GM19455 (cell line): ENCODE measurements around the gene NR1D1.

ENCODE experiments used
- ATAC-seq: cut with Tn5 transposase; IDR thresholded peaks from one replicate; pipeline ENCODE4 v1.9.1; 2021; ENCODE audit not compliant: unreplicated experiment

The NR1D1 gene

DNA sequence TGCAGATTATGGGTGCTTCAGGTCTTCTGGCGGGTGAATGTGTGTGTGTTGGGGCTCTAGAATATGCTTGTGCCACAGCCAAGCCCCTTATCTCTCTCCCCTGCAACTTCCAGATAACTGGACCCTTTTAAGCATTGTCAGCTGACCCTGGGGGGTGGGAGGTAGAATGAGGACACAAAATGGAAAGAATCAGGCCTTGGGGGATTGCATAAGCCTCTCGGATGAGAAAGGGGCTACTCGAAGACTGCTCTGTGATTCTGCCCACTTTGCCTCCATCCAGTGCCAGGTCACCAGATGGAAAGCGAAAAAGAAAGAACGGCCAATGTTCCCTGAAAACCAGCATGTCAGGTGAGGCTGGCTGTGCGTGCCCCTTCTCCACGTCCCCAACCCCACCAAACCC lies 23.8 kb downstream of the NR1D1 start:
- no peak for ATAC-seq

DNA sequence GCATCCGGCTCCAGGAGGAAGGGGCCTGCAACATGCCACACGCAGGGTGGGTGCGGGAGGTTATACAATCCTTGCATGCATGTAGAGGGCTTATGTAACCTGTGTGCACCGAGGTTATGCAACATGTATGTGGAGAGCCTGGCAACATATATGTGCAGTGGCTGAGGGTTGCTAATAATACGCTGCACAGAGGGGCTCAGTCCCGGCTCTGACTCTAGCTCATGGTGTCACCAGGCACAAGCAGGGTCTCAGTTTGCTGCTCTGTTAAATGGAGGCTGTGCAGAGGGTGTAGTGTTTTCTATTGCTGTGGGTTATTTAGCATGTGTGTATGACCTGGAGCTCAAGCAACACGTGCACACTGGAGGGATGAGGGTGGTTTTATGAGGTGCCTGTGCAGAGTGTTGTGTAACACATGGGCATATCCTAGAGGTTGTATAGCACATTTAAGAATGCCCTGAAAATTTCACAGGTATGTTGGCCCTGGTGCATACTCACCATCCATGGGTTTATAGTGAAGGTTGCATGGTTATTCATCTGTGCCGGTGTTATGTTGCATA lies 24.4 kb downstream of the NR1D1 start:
- no peak for ATAC-seq

DNA sequence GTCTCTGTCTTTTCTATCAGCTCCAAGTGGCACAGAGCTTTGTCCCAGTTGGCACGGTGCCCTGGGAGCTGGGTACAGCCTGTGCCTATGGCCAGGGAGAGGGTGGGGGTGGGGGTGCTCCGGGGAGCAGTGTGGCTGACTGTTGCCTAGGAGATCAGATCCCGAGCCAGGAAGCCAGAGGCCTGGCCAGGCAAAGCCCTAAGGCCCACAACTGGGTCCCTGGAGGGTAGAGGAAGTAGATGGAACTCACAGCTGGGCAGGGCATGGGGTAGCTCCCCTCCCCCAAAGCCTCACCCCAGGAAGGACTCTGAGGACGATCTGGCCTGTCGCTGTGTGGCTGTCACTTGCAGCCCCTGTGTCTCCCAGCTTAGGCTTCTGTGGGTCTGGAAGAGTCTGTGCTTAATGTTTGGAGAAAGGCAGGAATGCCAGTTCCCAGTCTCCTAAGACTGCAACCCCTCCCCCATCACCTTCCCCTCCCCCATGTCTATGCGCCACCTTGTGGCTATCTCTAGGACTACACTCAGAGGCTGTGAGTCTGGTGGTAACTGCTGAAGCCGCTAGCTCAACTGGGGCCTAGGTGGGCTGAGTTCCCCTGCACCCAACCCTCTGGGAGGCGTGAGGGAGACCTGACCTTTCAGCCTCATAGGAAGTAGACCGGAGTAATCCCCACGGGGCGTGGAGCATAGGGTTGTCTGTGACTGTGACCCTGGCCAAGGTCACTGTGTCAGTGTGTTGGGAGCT lies 25.0 kb downstream of the NR1D1 start:
- ATAC-seq: no peak

DNA sequence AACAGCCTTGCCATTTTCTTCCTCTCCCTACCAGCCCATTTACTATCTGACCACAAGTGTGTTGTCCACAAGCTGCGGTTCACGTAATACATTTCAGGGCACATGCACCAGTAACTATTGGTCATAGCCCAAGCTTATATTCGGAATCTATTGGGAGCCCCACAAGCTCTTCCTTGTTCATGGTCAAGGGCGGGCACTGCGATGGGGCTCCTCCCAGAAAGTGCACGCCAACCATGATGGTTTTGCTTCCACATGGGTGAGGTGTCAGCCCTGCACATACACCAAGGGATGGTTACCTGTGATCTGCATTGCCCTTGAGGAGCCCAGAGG lies 25.6 kb downstream of the NR1D1 start:
- no peak for ATAC-seq

DNA sequence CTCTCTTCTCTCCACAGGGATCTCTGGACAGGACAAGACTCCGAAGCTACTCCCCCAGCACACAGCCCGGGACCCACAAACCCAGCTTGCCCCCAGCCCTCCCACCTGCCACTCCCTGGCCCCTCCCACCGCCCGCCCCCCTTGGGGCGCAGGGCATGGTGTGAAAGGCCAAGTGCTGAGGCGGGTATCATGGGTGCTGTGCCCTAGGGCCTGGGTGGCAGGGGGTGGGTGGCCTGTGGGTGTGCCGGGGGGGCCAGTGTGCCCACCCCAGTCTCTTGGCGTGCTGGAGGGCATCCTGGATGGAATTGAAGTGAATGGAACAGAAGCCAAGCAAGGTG lies 26.2 kb downstream of the NR1D1 start:
- ATAC-seq: no peak

DNA sequence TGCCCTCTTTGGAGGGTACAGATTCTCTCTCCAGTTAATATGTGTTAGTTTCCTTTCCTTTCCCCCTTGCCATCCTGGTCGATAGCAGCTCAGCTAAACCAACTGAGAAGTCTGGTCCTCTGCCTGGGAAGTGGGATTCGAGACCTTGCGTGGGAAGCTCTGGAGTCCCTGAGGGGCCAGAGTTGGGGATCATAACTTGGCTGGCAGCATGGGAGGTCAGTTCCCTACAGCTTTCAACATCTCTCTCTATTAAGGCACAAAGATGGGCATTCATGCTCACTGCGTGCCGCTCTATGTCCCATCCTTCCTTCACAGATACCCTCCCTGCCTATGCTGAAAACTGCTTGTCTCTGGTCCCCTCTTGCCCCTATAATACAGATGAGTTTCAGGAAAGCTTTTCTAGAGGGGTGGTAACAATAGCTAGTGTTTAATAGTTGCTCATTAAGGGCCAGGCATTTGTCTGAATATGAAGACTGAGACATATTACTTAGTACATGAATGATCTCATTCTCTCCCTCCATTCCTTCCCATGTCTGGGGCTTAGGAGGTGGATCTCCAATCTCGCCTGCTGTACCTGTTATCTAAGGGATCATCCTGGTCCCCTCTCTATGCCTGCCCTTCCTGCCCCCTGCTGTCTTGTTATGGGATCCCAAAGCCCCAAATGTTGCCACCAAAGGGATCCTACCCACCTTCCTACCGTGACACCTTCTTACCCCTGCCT lies 26.8 kb downstream of the NR1D1 start:
- no peak for ATAC-seq

DNA sequence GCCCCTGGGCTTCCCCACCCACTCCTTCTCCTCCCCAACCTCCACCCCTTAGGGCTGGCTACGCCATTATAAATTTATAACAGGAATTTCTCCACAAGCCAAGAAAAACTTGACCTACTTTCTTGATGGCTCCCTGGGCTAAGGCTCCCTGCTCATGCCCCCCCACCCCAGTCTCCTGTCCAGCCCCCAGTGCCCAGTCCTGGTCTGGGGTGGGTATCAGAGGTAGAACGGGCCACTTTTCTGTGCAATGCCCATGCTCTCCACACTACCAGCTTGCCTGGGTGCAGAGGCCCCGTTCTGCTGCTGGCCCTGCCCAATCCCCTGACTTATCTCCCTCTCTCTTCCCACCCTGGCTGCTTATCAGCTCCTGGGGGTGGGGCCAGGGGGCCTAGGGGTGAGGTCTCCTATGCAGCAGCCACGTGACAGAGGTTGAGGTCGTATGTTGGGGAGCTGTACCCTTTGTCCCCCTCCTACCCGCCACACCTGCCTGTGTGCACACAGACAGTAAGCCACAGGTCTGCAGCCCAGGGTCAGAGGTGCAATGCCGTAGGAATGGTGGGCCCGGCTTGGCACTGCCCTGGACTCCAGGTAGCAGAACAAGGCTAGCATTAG lies 27.5 kb downstream of the NR1D1 start:
- no peak for ATAC-seq

DNA sequence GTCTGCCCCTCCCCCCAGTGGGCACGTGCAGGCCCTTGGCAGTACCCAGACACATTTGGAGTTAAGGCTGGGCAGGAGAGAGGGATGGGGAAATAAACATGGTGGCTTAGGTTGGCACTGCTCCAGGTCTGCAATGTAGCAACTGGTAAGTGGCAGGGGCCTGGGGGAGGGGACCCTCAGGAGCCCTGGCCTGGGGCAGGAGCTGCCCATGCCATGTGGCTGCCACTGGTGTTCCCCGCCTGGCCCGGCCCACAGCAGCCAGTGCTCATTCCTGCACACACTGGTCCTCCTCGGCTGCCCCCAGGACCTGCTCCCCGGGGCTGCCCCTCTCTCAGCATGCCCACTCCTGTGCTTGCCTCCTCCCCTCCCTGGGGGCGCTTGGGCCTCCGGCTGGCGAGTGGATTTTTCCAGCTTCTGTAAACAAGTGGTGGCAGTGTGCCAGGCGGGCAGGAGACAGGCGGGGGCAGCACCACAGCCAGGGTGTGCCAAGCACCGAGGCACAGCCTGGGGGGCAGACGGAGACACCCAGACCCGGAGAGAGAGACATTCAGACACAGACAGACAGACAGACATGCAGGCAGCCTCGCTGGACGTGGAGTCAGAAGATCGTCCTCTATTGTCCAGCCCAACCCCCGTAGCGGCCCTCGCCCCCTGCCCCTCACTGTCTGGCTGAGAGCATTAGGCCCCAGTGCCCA lies 28.2 kb downstream of the NR1D1 start:
- ATAC-seq: no peak

DNA sequence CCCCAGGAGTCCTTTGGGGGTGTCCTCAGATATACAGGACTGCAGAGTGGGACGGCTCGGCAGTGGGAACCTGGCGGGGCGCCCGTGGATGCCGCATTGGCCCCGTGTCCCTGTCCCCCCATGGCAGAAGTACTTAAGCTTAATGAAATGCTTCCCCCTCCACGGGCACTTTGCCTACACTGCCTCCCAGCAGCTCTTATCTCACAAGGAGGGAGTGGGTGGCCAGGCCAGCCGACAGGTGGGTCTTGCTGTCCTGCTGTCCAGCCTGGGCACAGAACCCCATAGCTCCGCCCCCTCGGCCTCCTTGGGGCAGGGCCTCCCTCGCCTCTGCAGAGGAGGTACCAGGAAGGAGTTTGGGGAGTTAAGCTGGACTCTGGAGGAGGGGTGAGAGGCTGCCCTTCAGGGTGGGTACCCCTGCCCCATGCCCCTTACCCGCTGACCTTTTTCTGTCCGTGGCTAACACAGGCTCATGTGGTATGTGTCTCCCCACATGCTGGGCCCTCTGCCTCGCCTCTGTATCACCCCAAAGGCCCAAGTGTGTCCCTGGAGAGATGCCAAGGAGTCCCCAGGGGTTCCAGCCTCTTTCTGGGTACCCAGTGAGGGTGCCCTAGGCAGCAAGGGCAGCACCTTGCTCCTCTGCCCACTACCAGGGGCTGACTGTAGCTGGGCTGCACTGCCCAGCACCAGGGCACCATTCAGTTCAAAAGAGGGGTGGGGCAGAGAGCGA lies 28.9 kb downstream of the NR1D1 start:
- ATAC-seq: no peak

DNA sequence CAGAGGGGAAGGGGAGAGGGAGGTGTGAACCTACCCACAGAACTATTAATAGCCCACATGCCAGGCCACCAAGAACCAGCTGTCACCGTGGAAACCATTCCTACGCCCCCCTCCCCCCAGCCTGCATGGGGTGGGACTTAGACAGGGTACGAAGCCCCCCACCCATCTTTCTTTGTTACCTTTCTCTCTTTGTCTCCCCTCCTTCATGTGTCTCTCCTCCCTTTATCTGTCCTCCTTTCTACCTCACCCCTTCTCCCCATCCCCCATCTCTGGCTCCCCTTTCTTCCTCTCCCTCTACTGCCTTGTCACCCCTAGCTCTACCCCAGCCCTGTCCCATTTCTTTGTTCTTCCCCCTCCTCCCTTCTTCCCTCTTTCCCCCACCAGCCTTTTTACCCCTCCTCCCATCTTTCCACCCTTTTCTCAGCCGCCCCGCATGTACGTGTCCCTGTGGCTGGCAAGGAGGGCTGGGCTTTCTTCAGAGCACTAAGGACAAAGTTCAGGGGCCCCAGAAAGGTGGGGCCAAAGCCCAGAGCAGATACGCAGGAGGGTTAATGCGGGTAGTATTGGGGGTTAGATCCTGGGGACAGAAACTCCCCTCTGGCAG lies 29.6 kb downstream of the NR1D1 start:
- no peak for ATAC-seq

DNA sequence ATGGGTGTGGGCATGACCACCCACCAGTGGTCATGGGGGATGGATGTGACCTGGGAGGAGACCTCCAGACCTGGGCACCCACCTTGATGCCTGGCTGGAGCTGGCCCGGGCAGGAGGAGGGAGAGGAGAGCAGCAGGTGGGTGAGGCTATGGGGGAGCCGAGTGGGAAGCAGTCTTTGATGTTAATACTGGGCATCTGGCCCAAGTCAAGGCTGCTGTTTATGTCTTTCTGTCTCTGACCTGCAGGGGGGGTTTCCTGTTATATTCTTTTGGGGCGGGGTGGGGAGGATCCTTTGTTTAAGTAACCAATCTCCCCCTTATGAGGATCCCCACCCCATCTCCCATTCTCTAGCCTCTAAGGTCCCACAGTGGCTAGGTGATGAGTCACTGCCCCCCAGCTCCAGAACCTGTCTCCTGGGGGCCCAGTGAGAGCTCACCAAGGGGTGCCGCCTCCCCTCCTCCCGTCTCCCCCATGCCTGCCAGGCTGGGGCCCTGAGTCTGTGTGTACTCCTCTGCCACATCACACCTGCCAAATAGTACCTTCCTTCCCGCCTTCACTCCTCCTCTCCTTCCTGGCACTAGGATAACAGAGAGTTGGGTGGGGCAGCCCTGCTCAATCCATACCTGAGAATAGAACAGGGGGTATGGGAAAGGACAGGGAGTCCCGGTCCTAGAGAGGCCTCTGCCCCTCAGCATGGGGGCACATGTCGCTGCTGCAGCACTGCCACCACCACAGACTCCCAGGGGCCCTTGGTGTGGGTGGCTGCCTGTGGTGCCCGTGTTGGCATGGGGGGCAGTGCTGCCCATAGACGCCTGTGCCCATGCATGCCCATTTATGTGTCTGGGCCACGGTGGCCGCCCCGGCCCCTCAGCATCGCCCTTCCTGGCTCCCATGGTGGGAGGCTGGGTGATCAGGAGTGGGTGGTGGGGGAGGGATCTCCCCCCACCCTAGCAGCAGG lies 30.4 kb downstream of the NR1D1 start:
- no peak for ATAC-seq

DNA sequence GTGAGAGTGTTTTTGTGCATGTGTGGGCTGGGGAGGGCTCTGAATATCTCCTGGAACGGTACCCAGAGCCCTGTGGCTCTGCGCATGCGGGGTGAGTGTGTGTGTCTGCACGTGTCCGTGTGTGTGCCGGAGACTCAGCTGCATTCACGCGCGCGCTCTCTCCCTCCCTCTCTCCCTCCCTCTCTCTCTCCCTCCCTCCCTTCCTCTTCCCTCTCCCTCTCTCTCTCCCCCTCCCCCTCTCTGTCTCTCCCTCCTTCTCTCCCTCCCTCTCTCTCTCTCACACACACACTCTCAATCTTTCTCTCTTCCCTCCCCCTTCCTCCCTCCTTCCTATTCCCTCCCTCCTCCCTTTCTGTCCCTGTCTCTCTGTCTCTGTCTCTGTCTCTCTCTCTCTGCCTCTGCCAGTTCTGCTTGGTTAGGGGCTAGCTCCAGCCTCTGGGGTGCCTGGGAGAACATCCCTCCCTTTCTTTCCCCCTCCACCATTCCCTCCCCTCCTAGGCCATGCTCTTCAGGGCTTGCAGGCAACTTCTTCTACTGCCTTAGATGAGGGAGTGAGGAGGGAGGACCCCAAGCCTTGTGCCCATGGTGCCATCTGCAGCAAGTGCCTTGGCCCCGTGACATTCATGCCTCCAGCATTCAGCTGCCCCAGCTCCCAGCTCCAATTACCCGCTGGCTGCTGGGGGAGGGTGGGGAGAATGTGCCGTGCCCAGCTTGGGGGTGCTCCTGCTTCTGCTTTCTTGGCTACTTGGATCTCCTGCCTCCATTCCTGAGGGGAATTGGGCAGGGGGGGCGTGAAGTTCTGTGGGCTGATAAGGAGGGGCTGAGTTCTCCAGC lies 31.3 kb downstream of the NR1D1 start:
- no peak for ATAC-seq

DNA sequence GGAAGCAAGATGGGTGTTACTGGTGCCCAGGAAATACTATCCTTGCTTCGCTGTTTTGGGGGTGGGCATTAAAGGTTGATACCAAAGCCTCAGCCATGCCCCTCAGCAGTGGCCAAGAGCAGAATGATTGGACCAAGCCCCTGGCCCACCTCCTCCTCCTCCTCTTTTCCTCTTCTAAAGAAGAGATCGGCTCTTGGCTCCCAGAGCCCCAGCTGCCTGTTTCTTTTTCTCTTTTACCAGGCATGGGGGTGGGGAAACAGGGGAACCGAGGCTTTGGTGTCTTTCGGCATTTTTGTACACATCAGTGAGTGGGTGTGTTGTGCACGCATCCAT lies 31.8 kb downstream of the NR1D1 start:
- ATAC-seq: no peak

DNA sequence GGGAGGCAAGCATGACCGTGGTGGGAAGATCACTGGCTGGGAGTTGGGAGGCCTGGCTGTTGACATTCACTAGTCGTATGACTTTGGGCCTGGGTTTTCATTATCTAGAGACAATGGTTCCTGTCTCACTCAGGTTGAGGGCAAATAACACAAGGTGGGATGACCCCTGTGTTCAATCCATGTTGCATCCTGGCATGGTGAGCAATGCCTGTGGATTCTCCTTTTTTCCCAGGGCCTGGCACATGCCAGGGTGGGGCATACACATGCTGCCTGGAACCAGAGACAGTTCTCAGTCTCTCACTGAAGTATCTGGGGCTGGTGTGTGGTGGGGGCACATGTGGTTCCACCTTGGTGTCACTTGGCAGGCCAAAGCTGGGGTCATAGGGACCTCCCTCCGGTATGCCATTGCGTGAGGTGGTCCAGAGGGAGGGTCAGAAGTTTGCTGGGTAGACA lies 32.2 kb downstream of the NR1D1 start:
- ATAC-seq: no peak

DNA sequence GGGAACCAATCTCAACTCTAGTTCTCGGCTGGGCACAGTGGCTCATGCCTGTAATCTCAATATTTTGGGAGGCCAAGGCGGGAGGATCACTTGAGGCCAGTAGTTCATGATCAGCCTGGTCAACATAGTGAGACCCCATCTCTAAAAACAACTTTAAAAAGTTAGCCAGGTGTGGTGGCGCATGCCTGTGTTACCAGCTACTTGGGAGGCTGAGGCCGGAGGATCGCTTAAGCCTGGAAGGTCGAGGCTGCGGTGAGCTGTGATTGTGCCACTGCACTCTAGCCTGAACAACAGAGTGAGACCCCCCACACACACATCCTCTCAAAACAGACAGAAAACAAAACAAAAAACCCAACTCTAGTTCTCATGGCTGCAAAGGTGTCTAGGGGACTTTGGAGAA lies 32.7 kb downstream of the NR1D1 start:
- ATAC-seq: no peak

DNA sequence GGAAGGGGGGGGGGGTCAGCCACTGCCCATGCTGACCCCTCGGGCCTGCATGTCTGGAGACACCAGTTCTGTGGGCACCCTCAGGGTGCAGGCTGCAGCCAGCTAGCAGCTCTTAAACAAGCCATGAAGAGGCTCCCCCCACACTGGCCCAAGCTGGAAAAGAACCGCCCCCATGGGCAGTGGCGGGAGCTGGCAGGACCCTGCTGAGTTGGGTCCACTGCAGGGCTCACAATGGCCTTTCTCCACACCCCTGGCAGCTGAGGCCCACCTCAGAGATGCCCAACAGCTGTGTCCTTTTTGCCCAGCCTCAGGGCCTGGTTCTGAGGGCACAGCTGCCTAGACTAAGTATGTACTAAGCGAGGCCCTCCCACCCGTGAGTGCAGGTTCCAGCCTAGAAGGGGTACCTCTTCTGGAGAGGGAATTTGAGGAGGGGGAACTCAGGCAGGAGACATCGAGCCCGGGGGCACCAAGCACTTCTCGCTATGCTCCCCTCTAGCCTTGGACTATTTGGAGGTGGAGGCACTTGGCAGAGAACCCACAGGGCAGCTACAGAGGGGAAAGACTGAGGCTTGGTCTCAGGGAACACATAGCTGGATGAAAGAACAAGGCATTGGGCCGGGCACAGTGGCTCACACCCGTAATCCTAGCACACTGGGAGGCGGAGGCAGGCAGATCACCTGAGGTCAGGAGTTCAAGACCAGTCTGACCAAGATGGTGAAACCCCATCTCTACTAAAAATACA lies 34.4 kb downstream of the NR1D1 start:
- ATAC-seq: no peak

DNA sequence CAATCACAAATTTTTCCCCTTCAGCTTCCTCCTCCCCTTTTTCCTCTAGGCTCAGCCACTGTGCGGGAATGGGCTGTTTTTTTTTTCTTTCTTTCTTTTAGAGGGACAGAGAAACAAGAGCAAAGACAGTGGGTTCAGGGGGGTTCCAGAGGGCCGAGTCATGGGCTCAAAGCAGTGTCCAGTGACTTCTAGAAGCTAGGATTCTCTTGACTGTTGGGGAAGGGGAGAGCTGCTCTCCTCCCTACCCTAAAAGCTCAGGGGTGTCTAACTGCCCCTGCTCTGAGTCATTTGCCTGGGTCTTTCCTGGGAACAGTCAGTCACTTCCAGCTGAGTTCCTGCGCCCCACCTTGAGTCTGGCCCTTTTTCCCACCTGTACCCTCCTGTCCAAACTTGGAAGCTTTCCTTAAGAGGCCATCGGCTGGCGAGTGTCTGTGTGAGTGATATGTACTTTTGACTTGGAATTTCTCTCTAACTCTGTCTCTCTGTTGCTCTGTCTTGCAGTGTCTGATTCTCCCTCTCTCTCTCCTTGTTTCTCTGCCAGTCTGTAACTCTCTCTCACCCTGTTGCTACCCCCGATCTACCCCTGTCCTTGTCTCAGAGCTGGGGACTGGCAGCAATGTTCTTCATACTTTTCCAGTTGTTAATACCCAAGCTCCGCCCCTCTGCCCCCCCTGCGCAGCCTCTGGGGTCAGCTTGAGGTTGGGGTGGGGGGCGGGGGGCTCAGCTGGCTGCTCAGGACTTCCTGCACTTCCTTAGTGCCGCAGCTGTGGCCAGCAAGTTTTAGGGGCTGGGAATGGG lies 35.2 kb downstream of the NR1D1 start:
- ATAC-seq: no peak
